ENCODE results near the gene PARS2.
A peak's percentile ranks its signal among the peaks of the same experiment; 100 is the strongest.

PARS2 gene

DNA sequence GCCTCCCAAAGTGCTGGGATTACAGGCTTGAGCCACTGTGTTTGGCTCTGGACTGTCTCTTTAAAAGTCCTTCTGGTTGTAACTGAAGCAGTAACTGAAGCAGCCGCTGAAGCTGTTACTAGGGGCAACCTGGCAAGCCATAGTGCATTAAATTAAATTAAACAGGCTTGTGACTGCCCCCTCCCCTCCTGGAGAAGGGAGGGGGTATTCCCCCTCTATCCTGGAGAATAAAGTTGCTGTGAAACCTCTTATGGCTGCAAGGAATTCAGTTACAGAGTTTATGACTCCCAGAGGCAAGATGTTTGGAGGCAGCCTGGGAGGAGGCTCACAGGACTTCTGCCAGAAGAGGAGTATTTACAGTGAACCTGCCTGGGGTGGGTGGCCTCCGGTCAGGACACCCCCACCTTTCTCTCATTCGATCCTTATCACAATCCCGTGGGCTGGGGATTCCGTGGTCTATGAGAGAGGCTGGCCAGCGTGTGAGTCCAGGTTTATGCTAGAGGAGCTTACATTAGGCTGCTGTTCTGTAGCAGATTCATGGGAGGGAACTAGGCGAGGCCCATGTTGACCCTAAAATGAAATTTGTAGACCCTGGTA lies 28.5 kb upstream of the PARS2 start:
- no peak for TF ChIP-seq CTCF (IDR thresholded peaks at IDR 0.05; ENCODE audit: insufficient read depth, low read depth, low read length, missing control alignments)
- no peak for DNase-seq (ENCODE audit: low read depth)
- H3K4me3 ChIP-seq (ENCODE audit: low read length): no peak overlapping the region

DNA sequence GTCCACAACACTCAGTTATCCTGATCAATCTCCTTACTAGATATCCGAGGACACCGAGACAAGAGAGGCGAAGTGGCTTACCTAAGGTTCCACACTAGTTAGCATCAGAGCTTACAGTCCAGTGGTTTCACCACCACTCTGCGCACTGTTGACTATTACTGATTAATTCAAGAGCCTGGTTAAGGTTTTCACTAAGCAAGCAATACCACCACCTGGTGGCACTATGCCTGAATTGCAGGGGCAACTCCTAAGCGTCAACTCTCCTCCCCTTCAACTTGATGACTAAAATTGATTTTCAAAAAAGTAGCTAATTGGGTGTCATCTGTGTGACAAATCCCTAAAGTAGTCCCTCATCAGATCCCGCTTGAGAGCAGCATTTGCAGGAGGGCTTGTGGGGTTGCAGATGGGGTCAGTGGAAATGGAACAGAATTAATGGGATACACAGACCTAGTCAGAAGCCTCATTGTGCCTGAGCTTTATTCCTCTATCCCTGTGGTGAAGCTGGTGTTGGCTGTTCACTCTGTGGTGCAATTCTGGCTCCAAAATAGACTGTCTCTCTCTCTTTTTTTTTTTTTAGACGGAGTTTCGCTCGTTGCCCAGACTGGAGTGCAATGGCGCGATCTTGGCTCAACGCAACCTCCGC lies 27.7 kb upstream of the PARS2 start:
- H3K4me3 ChIP-seq (ENCODE audit: low read length): no peak overlapping the region
- TF ChIP-seq CTCF (IDR thresholded peaks at IDR 0.05; ENCODE audit: insufficient read depth, low read depth, low read length, missing control alignments): peak; percentile 60
- DNase-seq (ENCODE audit: low read depth): no peak

DNA sequence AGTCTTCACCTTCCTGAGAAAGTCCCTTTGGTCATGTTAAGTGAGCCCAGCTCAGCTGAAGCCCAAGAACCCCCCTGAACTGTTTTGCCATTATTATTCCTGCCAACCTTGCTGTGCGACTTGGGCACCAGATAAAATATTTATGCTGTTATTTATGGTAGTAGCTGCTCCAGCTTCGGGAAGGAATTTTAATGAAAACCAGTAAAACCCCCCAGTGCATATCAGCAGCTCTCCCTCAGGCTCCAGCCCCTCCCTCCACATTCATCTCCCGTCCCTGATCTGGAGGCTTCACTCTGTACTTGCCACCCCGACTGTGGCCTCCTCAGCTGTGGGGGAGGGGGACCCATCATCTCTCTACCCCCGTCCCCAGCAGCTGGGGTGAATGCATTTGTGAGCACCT lies 24.1 kb upstream of the PARS2 start:
- TF ChIP-seq CTCF (IDR thresholded peaks at IDR 0.05; ENCODE audit: insufficient read depth, low read depth, low read length, missing control alignments): no peak
- no peak overlapping the region for H3K4me3 ChIP-seq (ENCODE audit: low read length)
- DNase-seq (ENCODE audit: low read depth): no peak

DNA sequence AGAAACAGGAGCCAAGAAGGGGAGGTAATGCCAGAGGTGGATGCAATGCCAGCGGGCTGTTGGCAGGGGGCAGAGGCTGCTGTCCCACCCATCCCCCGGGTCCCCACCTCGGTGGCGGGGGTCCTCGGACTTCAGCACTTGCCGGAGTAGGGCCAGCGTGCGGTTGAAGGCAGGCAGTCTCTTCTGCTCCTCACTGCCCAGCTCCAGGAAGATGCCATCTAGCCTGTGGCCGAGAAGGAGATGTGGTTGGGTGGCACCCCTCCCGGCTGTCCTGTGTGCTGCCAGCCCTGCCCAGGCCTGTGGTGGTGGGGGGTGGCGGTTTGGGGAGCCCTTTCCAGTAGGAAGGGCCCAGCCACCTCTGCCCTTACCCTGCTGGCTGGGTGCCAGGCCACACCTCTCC lies 23.3 kb upstream of the PARS2 start:
- DNase-seq (ENCODE audit: low read depth): no peak
- H3K4me3 ChIP-seq (ENCODE audit: low read length): no peak overlapping the region
- no peak for TF ChIP-seq CTCF (IDR thresholded peaks at IDR 0.05; ENCODE audit: insufficient read depth, low read depth, low read length, missing control alignments)

- no peak for DNase-seq (ENCODE audit: low read depth)
- no peak overlapping the region for H3K4me3 ChIP-seq (ENCODE audit: low read length)
- no peak for TF ChIP-seq CTCF (IDR thresholded peaks at IDR 0.05; ENCODE audit: insufficient read depth, low read depth, low read length, missing control alignments)
These were observed 22.5 kb upstream of the PARS2 start for GRCh38 chr1:54786778-54787177.

- TF ChIP-seq CTCF (IDR thresholded peaks at IDR 0.05; ENCODE audit: insufficient read depth, low read depth, low read length, missing control alignments): no peak
- no peak for DNase-seq (ENCODE audit: low read depth)
These were observed 19.7 kb upstream of the PARS2 start for GRCh38 chr1:54784066-54784465.

GRCh38 chr1:54782588-54782987 lies 18.3 kb upstream of the PARS2 start:
- H3K4me3 ChIP-seq (ENCODE audit: low read length): no peak overlapping the region
- DNase-seq (ENCODE audit: low read depth): no peak
- TF ChIP-seq CTCF (IDR thresholded peaks at IDR 0.05; ENCODE audit: insufficient read depth, low read depth, low read length, missing control alignments): no peak

More at GRCh38 chr1:54784066-54784465, 19.7 kb upstream of the PARS2 start:
- H3K4me3 ChIP-seq (ENCODE audit: low read length): no peak overlapping the region
